DMS79 treated with DMSO at 0.1 percent for 48 hours (cell line): ENCODE measurements around the gene SLC35F3.

Source experiments
- DNase-seq: peaks from one replicate; lab custom pipeline; 2025; lab: John Stamatoyannopoulos, UW

SLC35F3 gene

GRCh38 chr1:234040446-234041317 lies 136.2 kb downstream of the SLC35F3 start:
- no peak for DNase-seq

- no peak for DNase-seq
Measured at GRCh38 chr1:234044079-234044478, 139.6 kb downstream of the SLC35F3 start.

- no peak for DNase-seq
Measured at GRCh38 chr1:234047123-234047522, 142.6 kb downstream of the SLC35F3 start.

- no peak for DNase-seq
Measured at GRCh38 chr1:234062166-234062565, 157.7 kb downstream of the SLC35F3 start.

GRCh38 chr1:234065794-234066447 lies 161.4 kb downstream of the SLC35F3 start:
- no peak for DNase-seq

GRCh38 chr1:234067581-234068337 lies 163.3 kb downstream of the SLC35F3 start:
- DNase-seq: no peak

GRCh38 chr1:234069760-234070159 lies 165.3 kb downstream of the SLC35F3 start:
- no peak for DNase-seq

- no peak for DNase-seq
Measured at GRCh38 chr1:234072793-234073192, 168.3 kb downstream of the SLC35F3 start.

- no peak for DNase-seq
Measured at GRCh38 chr1:234078143-234078542, 173.7 kb downstream of the SLC35F3 start.

- no peak for DNase-seq
Measured at GRCh38 chr1:234079896-234080295, 175.4 kb downstream of the SLC35F3 start.

- no peak for DNase-seq
Measured at GRCh38 chr1:234083460-234083859, 179.0 kb downstream of the SLC35F3 start.

GRCh38 chr1:234089396-234089795 lies 184.9 kb downstream of the SLC35F3 start:
- DNase-seq: no peak

GRCh38 chr1:234090212-234091064 lies 186.0 kb downstream of the SLC35F3 start:
- DNase-seq: no peak

GRCh38 chr1:234091065-234091401 lies 186.6 kb downstream of the SLC35F3 start:
- DNase-seq: no peak

GRCh38 chr1:234091876-234092275 lies 187.4 kb downstream of the SLC35F3 start:
- no peak for DNase-seq

- no peak for DNase-seq
Measured at GRCh38 chr1:234093107-234093506, 188.6 kb downstream of the SLC35F3 start.

GRCh38 chr1:234093741-234094140 lies 189.3 kb downstream of the SLC35F3 start:
- DNase-seq: no peak

GRCh38 chr1:234094172-234094571 lies 189.7 kb downstream of the SLC35F3 start:
- DNase-seq: no peak

GRCh38 chr1:234096161-234096770 lies 191.8 kb downstream of the SLC35F3 start:
- no peak for DNase-seq

- DNase-seq: peak; percentile 33
Measured at GRCh38 chr1:234102583-234102982, 198.1 kb downstream of the SLC35F3 start.

- DNase-seq: no peak
Measured at GRCh38 chr1:234103198-234103597, 198.7 kb downstream of the SLC35F3 start.
